Measurements from ENCODE around the gene GLDN. TPM values are rescaled to one million over a fixed set of nuclear protein-coding genes. Genes with fewer than 3 reads are reported as not detected.

The GLDN gene
- total and polyA plus RNA-seq, 2 of the 8 experiments (the other 6 are each of a cell fraction or from before 2014, with no cell fraction given) = 0.24 to 0.50 TPM

- POLR2A ChIA-PET (ENCODE audit: partially characterized antibody) = no interaction called here
- Histone ChIP-seq H3K9ac (replicated peaks in 1 of 4; ENCODE audit: extremely low read depth in 1 of 4, low read depth in 3 of 4, low read length in 3 of 4) (no peak overlapping the region), H3K27me3 (replicated peaks in 1 of 4; ENCODE audit: control insufficient read depth in 3 of 4, extremely low read depth in 1 of 4, insufficient read depth in 3 of 4, low read length in 3 of 4) (no peaks in the 10 kb centered on the region)
- TF ChIP-seq USF2 (IDR thresholded peaks at IDR 0.05; ENCODE audit: low read length) (no peak), POLR2AphosphoS5 (IDR thresholded peaks at IDR 0.05; ENCODE audit: low read depth, low read length) (no peak), KDM1A (IDR thresholded peaks at IDR 0.05; ENCODE audit: borderline replicate concordance, low read length) (no peak), EGR1 (IDR thresholded peaks at IDR 0.05; ENCODE audit: borderline replicate concordance, low read depth, low read length) (no peak), NRF1 (IDR thresholded peaks at IDR 0.05; ENCODE audit: low read depth, low read length) (no peak), RFX5 (IDR thresholded peaks at IDR 0.05; ENCODE audit: borderline replicate concordance, low read depth, low read length) (no peak), SP4 (IDR thresholded peaks at IDR 0.05; ENCODE audit: low read length) (no peak), CBX8 (IDR thresholded peaks at IDR 0.05; ENCODE audit: borderline replicate concordance, low read depth, low read length) (no peak), EP300 (IDR thresholded peaks at IDR 0.05; ENCODE audit: borderline replicate concordance in 1 of 2, low read depth in 2 of 2, low read length in 2 of 2) (no peak), TEAD4 (IDR thresholded peaks at IDR 0.05; ENCODE audit: low read depth, low read length) (no peak), ATF2 (IDR thresholded peaks at IDR 0.05; ENCODE audit: low read length) (no peak)
These were observed 27.7 kb upstream of the GLDN start for GRCh38 chr15:51313644-51314280.

More at GRCh38 chr15:51313644-51314280, 27.7 kb upstream of the GLDN start:
- no peaks in the 10 kb centered on the region for H4K20me1 ChIP-seq (replicated peaks in 1 of 2; ENCODE audit: control insufficient read depth in 1 of 2, insufficient read depth in 2 of 2, low read length in 2 of 2)
- no peaks in the 10 kb centered on the region for H3K9me3 ChIP-seq (ENCODE audit: insufficient read depth in 2 of 2, low read depth in 1 of 2, low read length in 1 of 2)
- H3K36me3 ChIP-seq (ENCODE audit: control insufficient read depth in 2 of 4, insufficient read depth in 4 of 4, low read length in 3 of 4) = no peaks in the 10 kb centered on the region; a peak in 2 of 8 replicates
- no peak overlapping the region for H2BK15ac ChIP-seq (ENCODE audit: low read length)
- H2BK20ac ChIP-seq (ENCODE audit: low read length) = no peak overlapping the region
- H3K56ac ChIP-seq (replicated peaks; ENCODE audit: insufficient read length, low read depth, low read length) = no peak overlapping the region
- no peak overlapping the region for H3K14ac ChIP-seq (ENCODE audit: insufficient read length)
- H3K4ac ChIP-seq (replicated peaks; ENCODE audit: insufficient read length, low read depth, low read length) = no peak overlapping the region
- H3K4me1 ChIP-seq (replicated peaks in 1 of 4; ENCODE audit: control insufficient read depth in 3 of 4, insufficient read depth in 4 of 4, low read length in 3 of 4) = no peaks in the 10 kb centered on the region
- no peak overlapping the region for H2BK120ac ChIP-seq (replicated peaks; ENCODE audit: low read depth, low read length)
- no peaks in the 10 kb centered on the region for H3K23me2 ChIP-seq (ENCODE audit: low read depth, low read length)
- no peak overlapping the region for H2AK5ac ChIP-seq (ENCODE audit: low read depth, low read length)
- CTCF ChIA-PET (ENCODE audit: partially characterized antibody) = interaction anchor here (0.6 to 2.7 kb wide), 3 partner anchors 9 to 69 kb away, joined by 3 to 13 read pairs (median 3); no protein-coding TSS in a partner anchor
- no peak for FAIRE-seq
- H4K5ac ChIP-seq (ENCODE audit: insufficient read length, low read depth, low read length) = no peak overlapping the region
- WGBS, 2 experiments (ENCODE audit: extremely low coverage in 1 of 2, insufficient coverage in 1 of 2, insufficient read length in 1 of 2, insufficient replicate concordance in 2 of 2, low coverage in 1 of 2, low lambda C conversion rate in 2 of 2, missing lambda C conversion rate in 1 of 2) = 93% methylated on average over 10 of the region's 10 CpGs; no CpG with 5 or more reads in 1 of the 2 experiments
- H2BK5ac ChIP-seq (ENCODE audit: low read depth, low read length) = no peak overlapping the region
- H3K27ac ChIP-seq (ENCODE audit: low read depth, low read length) = no peak overlapping the region
- no peak overlapping the region for H4K8ac ChIP-seq (ENCODE audit: extremely low read depth, insufficient read depth, low read length)
- H3K4me3 ChIP-seq (ENCODE audit: extremely low read depth in 1 of 4, insufficient read depth in 2 of 4, low read depth in 3 of 4, low read length in 4 of 4) = no peak overlapping the region
- no peak overlapping the region for H2AFZ ChIP-seq (ENCODE audit: low read length)
- no peak for DNase-seq (ENCODE audit: low read depth in 1 of 2, low spot score in 2 of 2)
- no peak overlapping the region for H2BK12ac ChIP-seq (ENCODE audit: low read depth, low read length)
- no peak overlapping the region for H3K18ac ChIP-seq (ENCODE audit: extremely low read depth, low read length)
- no peak overlapping the region for H3K23ac ChIP-seq (ENCODE audit: insufficient read length)
- H4K91ac ChIP-seq (replicated peaks; ENCODE audit: insufficient read length, low read length) = no peak overlapping the region
- no peaks in the 10 kb centered on the region for H3K79me1 ChIP-seq (ENCODE audit: low read depth, low read length)
- no peaks in the 10 kb centered on the region for H3K79me2 ChIP-seq (ENCODE audit: control insufficient read depth in 1 of 2, insufficient read depth in 2 of 2, low read length in 2 of 2)
- no peak overlapping the region for H3K4me2 ChIP-seq (ENCODE audit: insufficient read depth in 1 of 2, low read depth in 2 of 2, low read length in 2 of 2)
